Measurements from ENCODE around the gene CCDC134.

Gene CCDC134

DNA sequence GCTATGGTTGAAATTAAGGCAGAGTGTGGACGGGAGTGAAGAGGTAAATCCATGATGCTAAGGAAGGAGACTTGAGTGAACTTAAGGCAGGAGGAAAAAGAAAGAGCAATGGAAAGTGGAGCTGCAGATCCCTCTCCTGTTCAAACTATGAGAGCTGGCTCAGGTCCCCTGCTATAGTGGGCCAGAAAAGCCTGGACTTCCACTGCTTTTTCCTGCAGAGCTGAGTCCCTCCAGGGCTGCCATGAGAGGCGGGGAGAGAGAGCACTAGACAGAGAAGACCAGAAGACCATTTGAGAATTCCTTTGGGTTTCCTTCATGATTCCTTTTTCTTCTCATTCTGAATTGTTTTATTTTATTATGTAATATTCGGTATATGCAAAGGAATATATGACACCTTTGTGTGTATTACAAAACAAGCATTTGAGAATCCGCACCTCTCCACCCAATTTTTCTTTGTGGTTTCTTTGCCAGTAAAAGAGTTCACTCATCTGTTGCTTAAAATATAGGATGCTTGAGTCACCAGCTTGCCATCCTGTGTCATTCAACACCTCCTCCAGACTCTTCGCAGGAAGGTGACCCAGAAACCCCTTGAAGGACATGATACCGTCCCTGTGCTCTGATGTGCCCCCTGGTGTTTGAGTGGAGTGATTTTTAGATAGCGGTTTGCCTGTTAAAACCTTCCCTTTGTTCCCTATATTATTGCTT lies 56.8 kb downstream of the CCDC134 start (continued):
- TF ChIP-seq, protein P1, sequence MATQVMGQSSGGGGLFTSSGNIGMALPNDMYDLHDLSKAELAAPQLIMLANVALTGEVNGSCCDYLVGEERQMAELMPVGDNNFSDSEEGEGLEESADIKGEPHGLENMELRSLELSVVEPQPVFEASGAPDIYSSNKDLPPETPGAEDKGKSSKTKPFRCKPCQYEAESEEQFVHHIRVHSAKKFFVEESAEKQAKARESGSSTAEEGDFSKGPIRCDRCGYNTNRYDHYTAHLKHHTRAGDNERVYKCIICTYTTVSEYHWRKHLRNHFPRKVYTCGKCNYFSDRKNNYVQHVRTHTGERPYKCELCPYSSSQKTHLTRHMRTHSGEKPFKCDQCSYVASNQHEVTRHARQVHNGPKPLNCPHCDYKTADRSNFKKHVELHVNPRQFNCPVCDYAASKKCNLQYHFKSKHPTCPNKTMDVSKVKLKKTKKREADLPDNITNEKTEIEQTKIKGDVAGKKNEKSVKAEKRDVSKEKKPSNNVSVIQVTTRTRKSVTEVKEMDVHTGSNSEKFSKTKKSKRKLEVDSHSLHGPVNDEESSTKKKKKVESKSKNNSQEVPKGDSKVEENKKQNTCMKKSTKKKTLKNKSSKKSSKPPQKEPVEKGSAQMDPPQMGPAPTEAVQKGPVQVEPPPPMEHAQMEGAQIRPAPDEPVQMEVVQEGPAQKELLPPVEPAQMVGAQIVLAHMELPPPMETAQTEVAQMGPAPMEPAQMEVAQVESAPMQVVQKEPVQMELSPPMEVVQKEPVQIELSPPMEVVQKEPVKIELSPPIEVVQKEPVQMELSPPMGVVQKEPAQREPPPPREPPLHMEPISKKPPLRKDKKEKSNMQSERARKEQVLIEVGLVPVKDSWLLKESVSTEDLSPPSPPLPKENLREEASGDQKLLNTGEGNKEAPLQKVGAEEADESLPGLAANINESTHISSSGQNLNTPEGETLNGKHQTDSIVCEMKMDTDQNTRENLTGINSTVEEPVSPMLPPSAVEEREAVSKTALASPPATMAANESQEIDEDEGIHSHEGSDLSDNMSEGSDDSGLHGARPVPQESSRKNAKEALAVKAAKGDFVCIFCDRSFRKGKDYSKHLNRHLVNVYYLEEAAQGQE (tag by site-specific recombination; IDR thresholded peaks at IDR 0.05), result no peak
- TF ChIP-seq, protein P2, sequence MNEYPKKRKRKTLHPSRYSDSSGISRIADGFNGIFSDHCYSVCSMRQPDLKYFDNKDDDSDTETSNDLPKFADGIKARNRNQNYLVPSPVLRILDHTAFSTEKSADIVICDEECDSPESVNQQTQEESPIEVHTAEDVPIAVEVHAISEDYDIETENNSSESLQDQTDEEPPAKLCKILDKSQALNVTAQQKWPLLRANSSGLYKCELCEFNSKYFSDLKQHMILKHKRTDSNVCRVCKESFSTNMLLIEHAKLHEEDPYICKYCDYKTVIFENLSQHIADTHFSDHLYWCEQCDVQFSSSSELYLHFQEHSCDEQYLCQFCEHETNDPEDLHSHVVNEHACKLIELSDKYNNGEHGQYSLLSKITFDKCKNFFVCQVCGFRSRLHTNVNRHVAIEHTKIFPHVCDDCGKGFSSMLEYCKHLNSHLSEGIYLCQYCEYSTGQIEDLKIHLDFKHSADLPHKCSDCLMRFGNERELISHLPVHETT (tag by site-specific recombination; IDR thresholded peaks at IDR 0.05), result no peak
- TF ChIP-seq ZNF155 (tag by site-specific recombination; IDR thresholded peaks at IDR 0.05) (no peak), GLI4 (tag by site-specific recombination; IDR thresholded peaks at IDR 0.05) (no peak), ZNF302 (tag by site-specific recombination; IDR thresholded peaks at IDR 0.05; ENCODE audit: low read depth) (no peak), ZNF548 (tag by site-specific recombination; IDR thresholded peaks at IDR 0.05) (no peak), ZNF585B (tag by site-specific recombination; IDR thresholded peaks at IDR 0.05) (no peak), ZSCAN30 (tag by site-specific recombination; IDR thresholded peaks at IDR 0.05) (peak; percentile 53; the same call in 1 of the 2 replicates)

DNA sequence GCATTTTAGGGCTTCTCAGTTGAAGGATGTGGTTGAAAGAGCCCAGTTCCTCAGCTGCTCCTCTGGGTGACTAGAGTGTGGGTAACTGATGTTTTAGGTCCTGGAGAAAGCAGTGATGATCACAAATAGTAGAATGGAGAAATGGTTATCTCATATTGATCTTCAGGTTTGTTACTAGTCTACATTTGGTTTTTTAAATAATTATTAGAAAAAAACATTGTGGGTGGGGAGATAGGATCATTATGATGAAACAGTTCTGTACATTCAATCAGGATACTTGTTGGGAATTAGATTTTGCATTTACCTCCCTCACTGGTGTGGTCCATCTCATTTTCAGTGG lies 57.4 kb downstream of the CCDC134 start:
- POLR2A ChIA-PET, result interaction anchor here (1.0 to 1.1 kb wide), 2 partner anchors 111 to 160 kb away, joined by 3 read pairs; no protein-coding TSS in a partner anchor
- H3K27ac ChIP-seq (ENCODE audit: extremely low read depth, low read depth, low read length), result no peak overlapping the region
- H3K4me3 ChIP-seq (ENCODE audit: low read depth, low read length), result no peak overlapping the region
- H3K4me1 ChIP-seq (ENCODE audit: control insufficient read depth, insufficient read depth, low read length), result peaks cover 14% of the 10 kb centered on the region
- H3K9me3 ChIP-seq (ENCODE audit: control insufficient read depth, insufficient read depth, low read depth, low read length), result no peaks in the 10 kb centered on the region
- CTCF ChIA-PET, result interaction anchor here (0.6 to 4.9 kb wide), 20 partner anchors 11 to 935 kb away, joined by 3 to 61 read pairs (median 4); no protein-coding TSS in a partner anchor
- H3K36me3 ChIP-seq (ENCODE audit: control insufficient read depth in 2 of 2, insufficient read depth in 1 of 2, low read length in 2 of 2), result peaks cover 0 to 4% of the 10 kb centered on the region in 2 experiments; a peak in 1 of 3 replicates
- TF ChIP-seq GLI4 (tag by site-specific recombination; IDR thresholded peaks at IDR 0.05) (no peak), ZNF266 (tag by site-specific recombination; IDR thresholded peaks at IDR 0.05; ENCODE audit: low read depth) (no peak), KLF1 (tag by site-specific recombination; IDR thresholded peaks at IDR 0.05) (no peak), ZNF654 (tag by site-specific recombination; IDR thresholded peaks at IDR 0.05; ENCODE audit: low read depth) (no peak), ZFP41 (tag by site-specific recombination; IDR thresholded peaks at IDR 0.05; ENCODE audit: borderline replicate concordance) (no peak), ZNF701 (tag by site-specific recombination; IDR thresholded peaks at IDR 0.05) (no peak), ZNF707 (tag by site-specific recombination; IDR thresholded peaks at IDR 0.05) (no peak), ZNF416 (tag by site-specific recombination; IDR thresholded peaks at IDR 0.05) (no peak), ZNF311 (tag by site-specific recombination; IDR thresholded peaks at IDR 0.05; ENCODE audit: borderline replicate concordance) (no peak), WT1 (tag by site-specific recombination; IDR thresholded peaks at IDR 0.05) (no peak), REPIN1 (tag by site-specific recombination; IDR thresholded peaks at IDR 0.05; ENCODE audit: low read depth) (no peak), RBAK (tag by site-specific recombination; IDR thresholded peaks at IDR 0.05) (no peak), MYNN (tag by site-specific recombination; IDR thresholded peaks at IDR 0.05; ENCODE audit: borderline replicate concordance) (no peak)
- TF ChIP-seq, protein P3, sequence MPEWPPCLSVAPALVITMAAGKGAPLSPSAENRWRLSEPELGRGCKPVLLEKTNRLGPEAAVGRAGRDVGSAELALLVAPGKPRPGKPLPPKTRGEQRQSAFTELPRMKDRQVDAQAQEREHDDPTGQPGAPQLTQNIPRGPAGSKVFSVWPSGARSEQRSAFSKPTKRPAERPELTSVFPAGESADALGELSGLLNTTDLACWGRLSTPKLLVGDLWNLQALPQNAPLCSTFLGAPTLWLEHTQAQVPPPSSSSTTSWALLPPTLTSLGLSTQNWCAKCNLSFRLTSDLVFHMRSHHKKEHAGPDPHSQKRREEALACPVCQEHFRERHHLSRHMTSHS (tag by site-specific recombination; IDR thresholded peaks at IDR 0.05), result no peak

Data from HEK293 (cell line).